SK-N-SH (cell line): Measurements from ENCODE around the gene HID1. TPM values are rescaled to one million over a fixed set of nuclear protein-coding genes. Genes with fewer than 3 reads are reported as not detected.

ENCODE experiments used
- CTCF ChIA-PET: fragments of 300-600, 350-600 bp; formaldehyde crosslinking; extraction: SDS; loops from one replicate; lab custom pipeline; 2021; lab: Yijun Ruan, JAX
- POLR2A ChIA-PET: fragments of 350-600 bp; sonication (Branson Sonifier 250); formaldehyde crosslinking; extraction: SDS; loops from one replicate; lab custom pipeline; 2020; ENCODE audit warnings: antibody characterized with exemption, inconsistent platforms; lab: Yijun Ruan, JAX
- DNase-seq: peaks from one replicate; pipeline ENCODE4 v3.0.0; 2012
- H2AFZ ChIP-seq: fragments of 200-600 bp; sonication (generic); 2 replicates; pipeline ENCODE4 v1.8.1; 2016; ENCODE audit warnings: antibody characterized with exemption, mild to moderate bottlenecking, low read depth
- H3F3A ChIP-seq: fragments of 200-600 bp; sonication (generic); replicated peaks from 2 replicates; pipeline ENCODE3; 2016; ENCODE audit warnings: antibody characterized with exemption, mild to moderate bottlenecking; ENCODE audit not compliant: insufficient read depth
- H3K27ac ChIP-seq, 2 experiments: fragments of 200-500 bp in 1 of 2; fragments of 200-600 bp in 1 of 2; sonication (Bioruptor generic) in 1 of 2; sonication (generic), shearing (Covaris generic) in 1 of 2; 2 replicates each; pipeline versions ENCODE4 v1.5.1 to v1.6.1; 2014 to 2016; ENCODE audit warnings: low read depth in 2 of 2, inconsistent platforms in 1 of 2, low read length in 1 of 2, mild to moderate bottlenecking in 1 of 2, mixed read lengths in 1 of 2
- H3K27me3 ChIP-seq: fragments of 200-600 bp; sonication (generic), shearing (Covaris generic); 2 replicates; pipeline ENCODE4 v1.6.1; 2016; ENCODE audit warnings: mixed run types; ENCODE audit not compliant: insufficient read depth
- H3K36me3 ChIP-seq, 2 experiments: fragments of 200-500 bp in 1 of 2; fragments of 200-600 bp in 1 of 2; sonication (Bioruptor generic) in 1 of 2; sonication (generic) in 1 of 2; replicated peaks in 1 of 2; 2 replicates each; pipeline versions ENCODE3 to v1.5.1; 2014 to 2016; ENCODE audit warnings: low read length in 1 of 2, mild to moderate bottlenecking in 1 of 2; ENCODE audit not compliant: insufficient read depth in 2 of 2, control insufficient read depth in 1 of 2
- H3K4me1 ChIP-seq, 2 experiments: fragments of 200-500 bp in 1 of 2; fragments of 200-600 bp in 1 of 2; sonication (Bioruptor generic) in 1 of 2; sonication (generic), shearing (Covaris generic) in 1 of 2; 2 replicates each; pipeline versions ENCODE4 v1.5.1 to v1.6.1; 2014 to 2016; ENCODE audit warnings: low read depth in 1 of 2, low read length in 1 of 2, mixed run types in 1 of 2; ENCODE audit not compliant: insufficient read depth in 2 of 2, control insufficient read depth in 1 of 2
- H3K4me2 ChIP-seq: fragments of 200-600 bp; sonication (generic), shearing (Covaris generic); 2 replicates; pipeline ENCODE4 v1.6.1; 2017; ENCODE audit warnings: mixed run types
- H3K4me3 ChIP-seq, 2 experiments: fragments of 200-500 bp in 1 of 2; fragments of 200-600 bp in 1 of 2; sonication (Bioruptor generic) in 1 of 2; sonication (generic), shearing (Covaris generic) in 1 of 2; 2 replicates each; pipeline versions ENCODE4 v1.5.1 to v1.8.1; 2014 to 2016; ENCODE audit warnings: low read depth in 2 of 2, inconsistent platforms in 1 of 2, low read length in 1 of 2, mild to moderate bottlenecking in 1 of 2, mixed read lengths in 1 of 2, moderate library complexity in 1 of 2
- H3K79me2 ChIP-seq: fragments of 200-600 bp; sonication (generic); 2 replicates; pipeline ENCODE4 v1.8.1; 2017; ENCODE audit warnings: mild to moderate bottlenecking; ENCODE audit not compliant: insufficient read depth
- H3K9ac ChIP-seq: fragments of 200-600 bp; sonication (generic); 2 replicates; pipeline ENCODE4 v1.6.1; 2017; ENCODE audit warnings: mixed run types
- H3K9me2 ChIP-seq: fragments of 200-600 bp; sonication (generic); 2 replicates; pipeline ENCODE4 v1.6.1; 2017; ENCODE audit warnings: mixed run types
- H3K9me3 ChIP-seq: fragments of 200-600 bp; sonication (generic); 2 replicates; pipeline ENCODE4 v1.6.1; 2017; ENCODE audit warnings: mixed run types, mild to moderate bottlenecking, moderate library complexity
- H4K20me1 ChIP-seq: fragments of 200-600 bp; sonication (generic); 2 replicates; pipeline ENCODE4 v1.6.1; 2017; ENCODE audit warnings: mild to moderate bottlenecking, mixed run types; ENCODE audit not compliant: insufficient read depth
- EP300 ChIP-seq, 2 experiments: IDR thresholded peaks; 2 replicates each; pipeline versions ENCODE4 v1.4.0 to v1.6.1; 2012; ENCODE audit warnings: borderline replicate concordance in 1 of 2, low read depth in 1 of 2, low read length in 1 of 2
- EZH2phosphoT487 ChIP-seq: fragments of 200-600 bp; sonication (generic); IDR thresholded peaks from 2 replicates; pipeline ENCODE4 v1.6.1; 2017; ENCODE audit warnings: low read depth, mixed run types, mild to moderate bottlenecking, antibody characterized with exemption, moderate library complexity, borderline replicate concordance
- FOSL2 ChIP-seq: IDR thresholded peaks from 2 replicates; pipeline ENCODE4 v1.4.0; 2012; ENCODE audit warnings: low read depth, mild to moderate bottlenecking, moderate library complexity, borderline replicate concordance
- FOXJ3 ChIP-seq: sonication (generic); formaldehyde crosslinking; IDR thresholded peaks from 2 replicates; pipeline ENCODE4 v1.5.1; 2020; ENCODE audit warnings: mild to moderate bottlenecking, missing genetic modification reagents
- FOXM1 ChIP-seq: IDR thresholded peaks from 2 replicates; pipeline ENCODE4 v1.4.0; 2012; ENCODE audit warnings: low read depth, mild to moderate bottlenecking
- GABPA ChIP-seq: IDR thresholded peaks from 2 replicates; pipeline ENCODE4 v1.4.0; 2012; ENCODE audit warnings: low read depth, mild to moderate bottlenecking
- JUND ChIP-seq: IDR thresholded peaks from 2 replicates; pipeline ENCODE4 v1.4.0; 2012
- NFIC ChIP-seq: IDR thresholded peaks from 2 replicates; pipeline ENCODE4 v1.4.0; 2012; ENCODE audit warnings: borderline replicate concordance
- NRF1 ChIP-seq: IDR thresholded peaks from 2 replicates; pipeline ENCODE4 v1.6.1; 2012; ENCODE audit warnings: low read depth, mild to moderate bottlenecking, low read length
- POLR2AphosphoS5 ChIP-seq: IDR thresholded peaks from 2 replicates; pipeline ENCODE4 v1.6.1; 2012; ENCODE audit warnings: low read depth, low read length
- RCOR1 ChIP-seq: fragments of 150-350 bp; IDR thresholded peaks from 2 replicates; pipeline ENCODE4 v1.6.1; 2017; ENCODE audit warnings: antibody characterized with exemption, low read length
- RFX5 ChIP-seq: IDR thresholded peaks from 2 replicates; pipeline ENCODE4 v1.6.1; 2012; ENCODE audit warnings: mild to moderate bottlenecking, improper control_type of control experiment, low read length
- RXRA ChIP-seq: IDR thresholded peaks from 2 replicates; pipeline ENCODE4 v1.4.0; 2012; ENCODE audit warnings: low read depth, mild to moderate bottlenecking, borderline replicate concordance
- SMC3 ChIP-seq: IDR thresholded peaks from 2 replicates; pipeline ENCODE4 v1.6.1; 2012; ENCODE audit warnings: low read depth, low read length, improper control_type of control experiment
- TAF1 ChIP-seq: IDR thresholded peaks from 2 replicates; pipeline ENCODE4 v1.6.1; 2012; ENCODE audit warnings: low read depth, mild to moderate bottlenecking, low read length, moderate library complexity, borderline replicate concordance
- TCF12 ChIP-seq: IDR thresholded peaks from 2 replicates; pipeline ENCODE4 v1.4.0; 2012
- WGBS: methylation state at CpG from one replicate; pipeline ENCODE4 v1.1.6; 2017; ENCODE audit warnings: low lambda C conversion rate; 5-methylcytosine and 5-hydroxymethylcytosine counted together
- polyA plus RNA-seq, 3 experiments: library from polyadenylated mRNA; depleted of rRNA; stranded (reverse); fragments of >200 nt; gene quantifications; 2 replicates each; pipeline ENCODE4 v1.2.3, GENCODE V29; 2012
- TF ChIP-seq, protein P1 (sequence below): IDR thresholded peaks from 2 replicates; pipeline ENCODE4 v1.4.0; 2012; ENCODE audit warnings: low read depth, borderline replicate concordance
- TF ChIP-seq, protein P2 (sequence below): IDR thresholded peaks from 2 replicates; pipeline ENCODE4; 2012
- TF ChIP-seq, protein P3 (sequence below): fragments of 200-600 bp; sonication (generic); IDR thresholded peaks from 2 replicates; pipeline ENCODE4 v1.6.1; 2017; ENCODE audit warnings: antibody characterized with exemption, mild to moderate bottlenecking, moderate library complexity

Gene HID1
- polyA plus RNA-seq, 1 of the 3 experiments (the other 2 are of a cell fraction) = 2.5 TPM

DNA sequence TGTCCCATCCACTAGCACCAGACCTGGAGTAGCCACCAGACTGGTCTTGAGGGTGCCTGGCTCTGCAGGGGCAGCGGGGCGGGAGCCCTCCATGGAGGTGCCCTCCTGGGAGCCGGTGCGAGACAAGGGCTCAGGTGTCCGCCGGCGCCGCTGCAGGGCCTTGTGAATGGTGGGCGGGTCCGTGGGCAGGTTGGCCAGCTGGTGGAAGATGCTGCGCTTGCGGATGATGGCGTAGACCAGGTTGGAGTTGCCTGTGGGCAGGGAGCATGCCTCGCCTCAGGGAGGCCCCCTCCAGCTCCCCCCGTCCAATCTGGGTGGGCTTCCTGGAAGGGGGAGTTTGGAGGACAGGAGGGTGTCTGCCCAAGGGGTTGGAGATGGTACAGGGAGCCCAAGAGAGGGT, 18.4 kb downstream of the HID1 start:
- Histone ChIP-seq H3K9me3 (no peaks in the 10 kb centered on the region), H3K36me3 (no peaks in the 10 kb centered on the region), H3K27ac (no peak overlapping the region), H4K20me1 (no peaks in the 10 kb centered on the region), H3K9me2 (no peaks in the 10 kb centered on the region), H3K4me2 (no peak overlapping the region), H3K4me1 (no peaks in the 10 kb centered on the region; a peak in 1 of 4 replicates), H3F3A (no peaks in the 10 kb centered on the region), H3K27me3 (peaks cover 25% of the 10 kb centered on the region; the same call in 1 of the 2 replicates), H3K4me3 (no peak overlapping the region), H2AFZ (no peak overlapping the region), H3K79me2 (no peaks in the 10 kb centered on the region), H3K9ac (no peak overlapping the region)
- DNase-seq = no peak
- TF ChIP-seq FOSL2 (no peak), RXRA (no peak), EZH2phosphoT487 (no peak), RFX5 (no peak), FOXJ3 (CRISPR knock-in tag) (no peak), EP300 (IDR thresholded peaks at IDR 0.05; ENCODE audit: borderline replicate concordance in 1 of 2, low read depth in 1 of 2, low read length in 1 of 2) (no peak), NFIC (no peak), RCOR1 (no peak), JUND (no peak), POLR2AphosphoS5 (no peak), NRF1 (no peak), TCF12 (no peak), FOXM1 (no peak), GABPA (no peak), TAF1 (no peak), SMC3 (no peak)
- TF ChIP-seq, protein P1, sequence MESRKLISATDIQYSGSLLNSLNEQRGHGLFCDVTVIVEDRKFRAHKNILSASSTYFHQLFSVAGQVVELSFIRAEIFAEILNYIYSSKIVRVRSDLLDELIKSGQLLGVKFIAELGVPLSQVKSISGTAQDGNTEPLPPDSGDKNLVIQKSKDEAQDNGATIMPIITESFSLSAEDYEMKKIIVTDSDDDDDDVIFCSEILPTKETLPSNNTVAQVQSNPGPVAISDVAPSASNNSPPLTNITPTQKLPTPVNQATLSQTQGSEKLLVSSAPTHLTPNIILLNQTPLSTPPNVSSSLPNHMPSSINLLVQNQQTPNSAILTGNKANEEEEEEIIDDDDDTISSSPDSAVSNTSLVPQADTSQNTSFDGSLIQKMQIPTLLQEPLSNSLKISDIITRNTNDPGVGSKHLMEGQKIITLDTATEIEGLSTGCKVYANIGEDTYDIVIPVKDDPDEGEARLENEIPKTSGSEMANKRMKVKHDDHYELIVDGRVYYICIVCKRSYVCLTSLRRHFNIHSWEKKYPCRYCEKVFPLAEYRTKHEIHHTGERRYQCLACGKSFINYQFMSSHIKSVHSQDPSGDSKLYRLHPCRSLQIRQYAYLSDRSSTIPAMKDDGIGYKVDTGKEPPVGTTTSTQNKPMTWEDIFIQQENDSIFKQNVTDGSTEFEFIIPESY = no peak
- TF ChIP-seq, protein P2, sequence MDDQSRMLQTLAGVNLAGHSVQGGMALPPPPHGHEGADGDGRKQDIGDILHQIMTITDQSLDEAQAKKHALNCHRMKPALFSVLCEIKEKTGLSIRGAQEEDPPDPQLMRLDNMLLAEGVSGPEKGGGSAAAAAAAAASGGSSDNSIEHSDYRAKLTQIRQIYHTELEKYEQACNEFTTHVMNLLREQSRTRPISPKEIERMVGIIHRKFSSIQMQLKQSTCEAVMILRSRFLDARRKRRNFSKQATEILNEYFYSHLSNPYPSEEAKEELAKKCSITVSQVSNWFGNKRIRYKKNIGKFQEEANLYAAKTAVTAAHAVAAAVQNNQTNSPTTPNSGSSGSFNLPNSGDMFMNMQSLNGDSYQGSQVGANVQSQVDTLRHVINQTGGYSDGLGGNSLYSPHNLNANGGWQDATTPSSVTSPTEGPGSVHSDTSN = no peak
- TF ChIP-seq, protein P3, sequence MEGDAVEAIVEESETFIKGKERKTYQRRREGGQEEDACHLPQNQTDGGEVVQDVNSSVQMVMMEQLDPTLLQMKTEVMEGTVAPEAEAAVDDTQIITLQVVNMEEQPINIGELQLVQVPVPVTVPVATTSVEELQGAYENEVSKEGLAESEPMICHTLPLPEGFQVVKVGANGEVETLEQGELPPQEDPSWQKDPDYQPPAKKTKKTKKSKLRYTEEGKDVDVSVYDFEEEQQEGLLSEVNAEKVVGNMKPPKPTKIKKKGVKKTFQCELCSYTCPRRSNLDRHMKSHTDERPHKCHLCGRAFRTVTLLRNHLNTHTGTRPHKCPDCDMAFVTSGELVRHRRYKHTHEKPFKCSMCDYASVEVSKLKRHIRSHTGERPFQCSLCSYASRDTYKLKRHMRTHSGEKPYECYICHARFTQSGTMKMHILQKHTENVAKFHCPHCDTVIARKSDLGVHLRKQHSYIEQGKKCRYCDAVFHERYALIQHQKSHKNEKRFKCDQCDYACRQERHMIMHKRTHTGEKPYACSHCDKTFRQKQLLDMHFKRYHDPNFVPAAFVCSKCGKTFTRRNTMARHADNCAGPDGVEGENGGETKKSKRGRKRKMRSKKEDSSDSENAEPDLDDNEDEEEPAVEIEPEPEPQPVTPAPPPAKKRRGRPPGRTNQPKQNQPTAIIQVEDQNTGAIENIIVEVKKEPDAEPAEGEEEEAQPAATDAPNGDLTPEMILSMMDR = no peak
- 89% methylated on average over 15 of the region's 15 CpGs for WGBS
- ChIA-PET POLR2A (no interaction called here), CTCF (interaction anchor here (0.9 to 11.0 kb wide), 7 partner anchors 8 to 163 kb away, joined by 3 to 286 read pairs (median 7); partner anchors contain the start of genes HID1, OTOP2 and USH1G)
